Measurements from ENCODE around the gene MATK. TPM values are rescaled to one million over a fixed set of nuclear protein-coding genes. Genes with fewer than 3 reads are reported as not detected.

MATK gene
- total RNA-seq, 1 experiment from 2014 or later = 28.3 TPM

DNA sequence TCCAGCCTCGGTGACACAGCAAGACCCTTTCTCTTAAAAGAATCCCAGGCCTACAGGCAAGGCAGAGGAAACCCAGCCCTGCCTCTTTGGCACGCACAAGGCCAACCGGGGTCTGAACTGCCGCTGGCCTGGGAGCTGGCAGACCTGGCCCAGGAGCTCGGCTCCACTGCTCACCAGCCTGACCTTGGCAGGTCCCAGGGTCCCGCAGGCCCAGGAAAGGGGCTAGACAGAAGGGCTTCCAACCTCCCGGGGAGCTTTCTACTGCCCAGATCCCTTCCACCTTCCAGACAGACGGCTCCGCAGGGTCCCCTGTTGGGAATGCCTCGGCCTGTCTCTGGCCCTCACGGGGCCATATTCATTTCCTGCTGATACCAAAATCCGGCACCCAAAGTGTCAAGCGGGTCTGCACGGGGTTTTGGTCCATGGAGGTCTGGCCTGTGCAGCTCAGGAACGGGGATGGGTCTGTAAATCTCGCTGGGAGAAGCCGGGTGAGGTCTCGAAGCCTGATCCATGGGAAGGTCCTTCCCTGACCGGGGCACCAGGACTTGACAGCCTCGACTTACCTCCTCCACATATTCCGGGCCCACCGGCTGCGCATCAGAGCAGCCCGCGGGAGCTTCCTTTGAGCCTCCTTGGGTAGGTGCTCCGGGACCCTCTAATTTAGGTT lies 36.6 kb upstream of the MATK start:
- Mint-ChIP-seq H3K4me1 (no peaks in the 10 kb centered on the region), H3K27me3 (ENCODE audit: low read depth) (peaks cover 5% of the 10 kb centered on the region; the same call in 1 of the 2 replicates), H3K36me3 (no peaks in the 10 kb centered on the region), H3K9me3 (no peaks in the 10 kb centered on the region), H3K4me3 (no peak overlapping the region), H3K27ac (no peak overlapping the region)
- ChIA-PET CTCF (interaction anchor here (0.6 to 2.6 kb wide), 26 partner anchors 8 to 317 kb away, joined by 3 to 25 read pairs (median 10); partner anchors contain the start of genes APBA3, ATCAY, MRPL54 and NMRK2), POLR2A (interaction anchor here (1.0 kb wide), 1 partner anchor 148 kb away, joined by 3 read pairs; the partner anchor contains the start of gene DAPK3)
- ATAC-seq = no peak
- TF ChIP-seq EMX1 (CRISPR knock-in tag; IDR thresholded peaks at IDR 0.05) = no peak
- no peak for TF ChIP-seq GABPB1 (CRISPR knock-in tag; IDR thresholded peaks at IDR 0.05)
- no peak for TF ChIP-seq FOXJ3 (CRISPR knock-in tag; IDR thresholded peaks at IDR 0.05; ENCODE audit: borderline replicate concordance)
- TF ChIP-seq OVOL2 (CRISPR knock-in tag; IDR thresholded peaks at IDR 0.05; ENCODE audit: borderline replicate concordance) = no peak
- no peak for TF ChIP-seq CREB1 (CRISPR knock-in tag; IDR thresholded peaks at IDR 0.05)
- TF ChIP-seq, protein P1, sequence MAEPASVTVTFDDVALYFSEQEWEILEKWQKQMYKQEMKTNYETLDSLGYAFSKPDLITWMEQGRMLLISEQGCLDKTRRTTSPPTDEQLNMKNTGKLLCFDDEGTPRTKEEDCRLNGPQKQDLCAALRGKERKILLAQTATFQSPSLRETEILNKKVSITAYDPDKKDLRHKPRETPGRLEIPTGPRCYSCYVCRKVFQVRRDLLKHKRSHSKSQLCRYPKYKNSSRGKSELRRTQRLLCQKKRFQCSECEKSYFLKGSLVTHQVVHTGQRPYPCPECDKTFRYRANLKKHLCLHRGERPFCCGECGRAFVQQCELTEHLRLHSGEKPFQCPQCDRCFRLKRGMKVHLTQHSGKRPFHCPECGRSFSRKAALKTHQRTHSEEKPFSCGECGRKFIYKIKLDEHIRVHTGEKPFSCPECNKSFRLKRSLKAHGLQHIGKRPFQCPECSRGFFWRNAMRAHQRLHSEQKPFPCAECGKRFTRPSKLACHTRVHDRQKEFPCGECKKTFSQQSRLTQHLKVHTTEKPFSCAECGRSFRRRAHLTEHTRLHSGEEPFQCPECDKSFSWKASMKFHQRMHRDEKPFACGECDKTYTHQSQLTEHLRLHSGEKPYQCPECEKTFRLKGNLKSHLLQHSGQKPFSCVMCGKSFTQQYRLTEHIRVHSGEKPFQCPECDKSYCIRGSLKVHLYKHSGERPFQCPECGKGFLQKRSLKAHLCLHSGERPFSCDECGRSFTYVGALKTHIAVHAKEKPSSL (CRISPR knock-in tag; conservative IDR thresholded peaks at IDR 0.05) = no peak
- no peak for DNase-seq (ENCODE audit: low spot score)

DNA sequence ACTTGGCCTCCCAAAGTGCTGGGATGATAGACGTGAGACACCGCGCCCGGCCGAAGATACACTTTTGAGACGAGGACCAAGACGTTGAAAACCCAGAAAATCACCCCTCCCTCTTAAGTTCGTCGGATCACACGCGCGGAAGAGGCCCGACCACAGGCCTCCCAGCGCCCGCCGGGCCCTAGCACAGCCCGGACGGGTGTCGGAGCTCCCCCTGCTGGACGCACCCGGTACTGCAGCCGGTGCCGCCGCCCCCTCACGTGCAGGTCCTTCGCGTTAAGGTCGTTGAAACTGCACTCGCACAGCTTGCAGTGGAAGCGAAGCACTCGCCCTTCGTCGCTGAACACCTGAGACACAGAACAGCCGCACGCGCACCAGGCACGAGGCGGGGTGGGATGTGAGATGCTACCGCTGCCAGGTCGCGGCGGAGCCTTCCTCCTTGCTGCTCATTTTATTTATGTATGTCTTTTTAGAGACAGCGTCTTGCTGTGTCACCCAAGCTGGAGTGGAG lies 35.7 kb upstream of the MATK start:
- H3K36me3 Mint-ChIP-seq = no peaks in the 10 kb centered on the region
- peaks cover 5% of the 10 kb centered on the region; the same call in 1 of the 2 replicates for H3K27me3 Mint-ChIP-seq (ENCODE audit: low read depth)
- CTCF ChIA-PET = interaction anchor here (0.6 to 2.6 kb wide), 46 partner anchors 9 to 318 kb away, joined by 3 to 25 read pairs (median 6); partner anchors contain the start of genes APBA3, ATCAY, MRPL54 and NMRK2
- TF ChIP-seq FOXJ3 (CRISPR knock-in tag; IDR thresholded peaks at IDR 0.05; ENCODE audit: borderline replicate concordance) = no peak
- TF ChIP-seq, protein P2, sequence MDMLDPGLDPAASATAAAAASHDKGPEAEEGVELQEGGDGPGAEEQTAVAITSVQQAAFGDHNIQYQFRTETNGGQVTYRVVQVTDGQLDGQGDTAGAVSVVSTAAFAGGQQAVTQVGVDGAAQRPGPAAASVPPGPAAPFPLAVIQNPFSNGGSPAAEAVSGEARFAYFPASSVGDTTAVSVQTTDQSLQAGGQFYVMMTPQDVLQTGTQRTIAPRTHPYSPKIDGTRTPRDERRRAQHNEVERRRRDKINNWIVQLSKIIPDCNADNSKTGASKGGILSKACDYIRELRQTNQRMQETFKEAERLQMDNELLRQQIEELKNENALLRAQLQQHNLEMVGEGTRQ (CRISPR knock-in tag; IDR thresholded peaks at IDR 0.05) = peak; percentile 62; the same call in 1 of the 2 replicates
- no peak for TF ChIP-seq ZNF232 (CRISPR knock-in tag; IDR thresholded peaks at IDR 0.05)
- TF ChIP-seq MXD4 (CRISPR knock-in tag; IDR thresholded peaks at IDR 0.05; ENCODE audit: borderline replicate concordance) = no peak
- TF ChIP-seq ZNF671 (CRISPR knock-in tag; IDR thresholded peaks at IDR 0.05) = no peak
- TF ChIP-seq GABPB1 (CRISPR knock-in tag; IDR thresholded peaks at IDR 0.05) = no peak
- TF ChIP-seq RORB (CRISPR knock-in tag; IDR thresholded peaks at IDR 0.05) = no peak
- TF ChIP-seq RELA (CRISPR knock-in tag; IDR thresholded peaks at IDR 0.05; ENCODE audit: borderline replicate concordance) = no peak
- no peak for TF ChIP-seq CBFB (CRISPR knock-in tag; IDR thresholded peaks at IDR 0.05; ENCODE audit: low read depth)
- no peak for TF ChIP-seq NR2C2 (CRISPR knock-in tag; IDR thresholded peaks at IDR 0.05)
- TF ChIP-seq JAZF1 (CRISPR knock-in tag; IDR thresholded peaks at IDR 0.05) = no peak
- TF ChIP-seq, protein P3, sequence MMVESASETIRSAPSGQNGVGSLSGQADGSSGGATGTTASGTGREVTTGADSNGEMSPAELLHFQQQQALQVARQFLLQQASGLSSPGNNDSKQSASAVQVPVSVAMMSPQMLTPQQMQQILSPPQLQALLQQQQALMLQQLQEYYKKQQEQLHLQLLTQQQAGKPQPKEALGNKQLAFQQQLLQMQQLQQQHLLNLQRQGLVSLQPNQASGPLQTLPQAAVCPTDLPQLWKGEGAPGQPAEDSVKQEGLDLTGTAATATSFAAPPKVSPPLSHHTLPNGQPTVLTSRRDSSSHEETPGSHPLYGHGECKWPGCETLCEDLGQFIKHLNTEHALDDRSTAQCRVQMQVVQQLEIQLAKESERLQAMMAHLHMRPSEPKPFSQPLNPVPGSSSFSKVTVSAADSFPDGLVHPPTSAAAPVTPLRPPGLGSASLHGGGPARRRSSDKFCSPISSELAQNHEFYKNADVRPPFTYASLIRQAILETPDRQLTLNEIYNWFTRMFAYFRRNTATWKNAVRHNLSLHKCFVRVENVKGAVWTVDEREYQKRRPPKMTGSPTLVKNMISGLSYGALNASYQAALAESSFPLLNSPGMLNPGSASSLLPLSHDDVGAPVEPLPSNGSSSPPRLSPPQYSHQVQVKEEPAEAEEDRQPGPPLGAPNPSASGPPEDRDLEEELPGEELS (CRISPR knock-in tag; IDR thresholded peaks at IDR 0.05) = peak; percentile 70; the same call in 1 of the 2 replicates
- TF ChIP-seq, protein P4, sequence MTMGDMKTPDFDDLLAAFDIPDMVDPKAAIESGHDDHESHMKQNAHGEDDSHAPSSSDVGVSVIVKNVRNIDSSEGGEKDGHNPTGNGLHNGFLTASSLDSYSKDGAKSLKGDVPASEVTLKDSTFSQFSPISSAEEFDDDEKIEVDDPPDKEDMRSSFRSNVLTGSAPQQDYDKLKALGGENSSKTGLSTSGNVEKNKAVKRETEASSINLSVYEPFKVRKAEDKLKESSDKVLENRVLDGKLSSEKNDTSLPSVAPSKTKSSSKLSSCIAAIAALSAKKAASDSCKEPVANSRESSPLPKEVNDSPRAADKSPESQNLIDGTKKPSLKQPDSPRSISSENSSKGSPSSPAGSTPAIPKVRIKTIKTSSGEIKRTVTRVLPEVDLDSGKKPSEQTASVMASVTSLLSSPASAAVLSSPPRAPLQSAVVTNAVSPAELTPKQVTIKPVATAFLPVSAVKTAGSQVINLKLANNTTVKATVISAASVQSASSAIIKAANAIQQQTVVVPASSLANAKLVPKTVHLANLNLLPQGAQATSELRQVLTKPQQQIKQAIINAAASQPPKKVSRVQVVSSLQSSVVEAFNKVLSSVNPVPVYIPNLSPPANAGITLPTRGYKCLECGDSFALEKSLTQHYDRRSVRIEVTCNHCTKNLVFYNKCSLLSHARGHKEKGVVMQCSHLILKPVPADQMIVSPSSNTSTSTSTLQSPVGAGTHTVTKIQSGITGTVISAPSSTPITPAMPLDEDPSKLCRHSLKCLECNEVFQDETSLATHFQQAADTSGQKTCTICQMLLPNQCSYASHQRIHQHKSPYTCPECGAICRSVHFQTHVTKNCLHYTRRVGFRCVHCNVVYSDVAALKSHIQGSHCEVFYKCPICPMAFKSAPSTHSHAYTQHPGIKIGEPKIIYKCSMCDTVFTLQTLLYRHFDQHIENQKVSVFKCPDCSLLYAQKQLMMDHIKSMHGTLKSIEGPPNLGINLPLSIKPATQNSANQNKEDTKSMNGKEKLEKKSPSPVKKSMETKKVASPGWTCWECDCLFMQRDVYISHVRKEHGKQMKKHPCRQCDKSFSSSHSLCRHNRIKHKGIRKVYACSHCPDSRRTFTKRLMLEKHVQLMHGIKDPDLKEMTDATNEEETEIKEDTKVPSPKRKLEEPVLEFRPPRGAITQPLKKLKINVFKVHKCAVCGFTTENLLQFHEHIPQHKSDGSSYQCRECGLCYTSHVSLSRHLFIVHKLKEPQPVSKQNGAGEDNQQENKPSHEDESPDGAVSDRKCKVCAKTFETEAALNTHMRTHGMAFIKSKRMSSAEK (CRISPR knock-in tag; IDR thresholded peaks at IDR 0.05; ENCODE audit: borderline replicate concordance) = no peak
- TF ChIP-seq, protein P5, sequence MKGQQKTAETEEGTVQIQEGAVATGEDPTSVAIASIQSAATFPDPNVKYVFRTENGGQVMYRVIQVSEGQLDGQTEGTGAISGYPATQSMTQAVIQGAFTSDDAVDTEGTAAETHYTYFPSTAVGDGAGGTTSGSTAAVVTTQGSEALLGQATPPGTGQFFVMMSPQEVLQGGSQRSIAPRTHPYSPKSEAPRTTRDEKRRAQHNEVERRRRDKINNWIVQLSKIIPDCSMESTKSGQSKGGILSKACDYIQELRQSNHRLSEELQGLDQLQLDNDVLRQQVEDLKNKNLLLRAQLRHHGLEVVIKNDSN (CRISPR knock-in tag; IDR thresholded peaks at IDR 0.05) = peak; percentile 71; the same call in 1 of the 2 replicates
- TF ChIP-seq NFATC4 (CRISPR knock-in tag; IDR thresholded peaks at IDR 0.05) = no peak
- no peak for TF ChIP-seq GTF2I (CRISPR knock-in tag; conservative IDR thresholded peaks at IDR 0.05)
- no peak for TF ChIP-seq FOXK1 (CRISPR knock-in tag; IDR thresholded peaks at IDR 0.05)
- TF ChIP-seq ZNF121 (CRISPR knock-in tag; IDR thresholded peaks at IDR 0.05) = no peak

More for the DNA sequence above, 35.7 kb upstream of the MATK start:
- Mint-ChIP-seq H3K27ac (no peak overlapping the region), H3K4me3 (no peak overlapping the region), H3K4me1 (no peaks in the 10 kb centered on the region), H3K9me3 (no peaks in the 10 kb centered on the region)
- ATAC-seq (peak; percentile 86), DNase-seq (ENCODE audit: low spot score) (peak; percentile 93)
- POLR2A ChIA-PET = interaction anchor here (0.6 to 1.1 kb wide), 4 partner anchors 59 to 185 kb away, joined by 3 to 4 read pairs (median 3); partner anchors contain the start of genes ATCAY and DAPK3
